H9 (cell line): ENCODE results near the gene COMMD10. TPM values are rescaled to one million over a fixed set of nuclear protein-coding genes. Genes with fewer than 3 reads are reported as not detected.

Experiments used
- DNase-seq: peaks from one replicate; pipeline ENCODE4 v3.0.0-alpha.2; 2017
- H2AFZ ChIP-seq: one replicate; pipeline ENCODE4 v1.6.1; 2013; ENCODE audit warnings: mild to moderate bottlenecking, low read length, control low read depth, moderate library complexity
- H2AK5ac ChIP-seq: 2 replicates; pipeline ENCODE4 v1.6.1; 2013; ENCODE audit warnings: low read length, control low read depth, mixed read lengths; ENCODE audit not compliant: insufficient read length
- H2BK120ac ChIP-seq: one replicate; pipeline ENCODE4 v1.6.1; 2013; ENCODE audit warnings: low read depth, mild to moderate bottlenecking, low read length, control low read depth, inconsistent platforms; ENCODE audit not compliant: poor library complexity, severe bottlenecking
- H2BK12ac ChIP-seq: 2 replicates; pipeline ENCODE4 v1.6.1; 2013; ENCODE audit warnings: low read length, control low read depth, mixed read lengths, low read depth; ENCODE audit not compliant: insufficient read length
- H2BK15ac ChIP-seq: 2 replicates; pipeline ENCODE4 v1.6.1; 2013; ENCODE audit warnings: low read depth, low read length, control low read depth
- H2BK20ac ChIP-seq: one replicate; pipeline ENCODE4 v1.6.1; 2013; ENCODE audit warnings: low read depth, mild to moderate bottlenecking, low read length, control low read depth, inconsistent platforms; ENCODE audit not compliant: poor library complexity, severe bottlenecking
- H2BK5ac ChIP-seq: 2 replicates; pipeline ENCODE4 v1.6.1; 2013; ENCODE audit warnings: low read length, control low read depth, mixed read lengths; ENCODE audit not compliant: insufficient read length
- H3K14ac ChIP-seq: 2 replicates; pipeline ENCODE4 v1.6.1; 2013; ENCODE audit warnings: low read length, control low read depth; ENCODE audit not compliant: insufficient read depth
- H3K18ac ChIP-seq: 2 replicates; pipeline ENCODE4 v1.6.1; 2013; ENCODE audit warnings: low read depth, mild to moderate bottlenecking, mixed read lengths, low read length, control low read depth; ENCODE audit not compliant: insufficient read length
- H3K23ac ChIP-seq: 2 replicates; pipeline ENCODE4 v1.6.1; 2013; ENCODE audit warnings: low read length, control low read depth, mixed read lengths, low read depth; ENCODE audit not compliant: insufficient read length
- H3K23me2 ChIP-seq: 2 replicates; pipeline ENCODE4 v1.6.1; 2013; ENCODE audit warnings: low read depth, mild to moderate bottlenecking, mixed read lengths, low read length, control low read depth; ENCODE audit not compliant: insufficient read length, poor library complexity, severe bottlenecking
- H3K27ac ChIP-seq: 2 replicates; pipeline ENCODE4 v1.5.1; 2013; ENCODE audit warnings: low read length, control low read depth, mixed read lengths, low read depth; ENCODE audit not compliant: insufficient read length
- H3K27me3 ChIP-seq: 2 replicates; pipeline ENCODE4 v1.6.1; 2013; ENCODE audit warnings: low read length, control low read depth, inconsistent platforms; ENCODE audit not compliant: insufficient read depth
- H3K4ac ChIP-seq: 2 replicates; pipeline ENCODE4 v1.6.1; 2013; ENCODE audit warnings: low read depth, mild to moderate bottlenecking, control low read depth, inconsistent platforms, low read length, moderate library complexity
- H3K4me1 ChIP-seq: 2 replicates; pipeline ENCODE4 v1.6.1; 2013; ENCODE audit warnings: low read length, control low read depth, inconsistent platforms; ENCODE audit not compliant: insufficient read depth
- H3K4me2 ChIP-seq: 2 replicates; pipeline ENCODE4 v1.6.1; 2013; ENCODE audit warnings: low read length, control low read depth, mixed read lengths; ENCODE audit not compliant: insufficient read length, insufficient read depth
- H3K56ac ChIP-seq: 2 replicates; pipeline ENCODE4 v1.6.1; 2013; ENCODE audit warnings: low read depth, mild to moderate bottlenecking, mixed read lengths, low read length, control low read depth; ENCODE audit not compliant: insufficient read length
- H3K79me1 ChIP-seq: 2 replicates; pipeline ENCODE4 v1.6.1; 2013; ENCODE audit warnings: low read depth, mild to moderate bottlenecking, moderate library complexity, low read length, control low read depth, inconsistent platforms; ENCODE audit not compliant: insufficient read depth, poor library complexity, severe bottlenecking
- H3K79me2 ChIP-seq: 2 replicates; pipeline ENCODE4 v1.6.1; 2013; ENCODE audit warnings: low read length, control low read depth, inconsistent platforms; ENCODE audit not compliant: insufficient read depth
- H3K9ac ChIP-seq: 2 replicates; pipeline ENCODE4 v1.6.1; 2013; ENCODE audit warnings: low read length, control low read depth, mixed read lengths; ENCODE audit not compliant: insufficient read length; ENCODE audit errors: extremely low read depth
- H3K9me3 ChIP-seq: one replicate; pipeline ENCODE4 v1.6.1; 2013; ENCODE audit warnings: low read depth, low read length, inconsistent platforms; ENCODE audit not compliant: control insufficient read depth
- H3T11ph ChIP-seq: one replicate; pipeline ENCODE4 v1.6.1; 2013; ENCODE audit warnings: mild to moderate bottlenecking, low read length, control low read depth, inconsistent platforms
- H4K20me1 ChIP-seq: one replicate; pipeline ENCODE4 v1.6.1; 2013; ENCODE audit not compliant: control insufficient read depth, insufficient read length, insufficient read depth
- H4K5ac ChIP-seq: 2 replicates; pipeline ENCODE4 v1.6.1; 2013; ENCODE audit warnings: low read depth, mild to moderate bottlenecking, mixed read lengths, low read length, control low read depth; ENCODE audit not compliant: insufficient read length
- H4K8ac ChIP-seq: replicated peaks from 2 replicates; pipeline ENCODE4 v1.6.1; 2013; ENCODE audit warnings: low read length, control low read depth, mixed read lengths, low read depth; ENCODE audit not compliant: insufficient read length
- H4K91ac ChIP-seq: 2 replicates; pipeline ENCODE4 v1.6.1; 2013; ENCODE audit warnings: low read depth, mild to moderate bottlenecking, moderate library complexity, mixed read lengths, low read length, control low read depth; ENCODE audit not compliant: insufficient read length
- H3K27ac Mint-ChIP-seq, 3 experiments: 2 replicates in 2 of 3; 3 replicates in 1 of 3; pipeline ENCODE4 v1.8.0; 2020 to 2021; ENCODE audit warnings: mixed read lengths in 3 of 3, mild to moderate bottlenecking in 1 of 3, moderate library complexity in 1 of 3
- H3K27me3 Mint-ChIP-seq: 2 replicates; pipeline ENCODE4 v1.8.0; 2021; ENCODE audit warnings: low read depth, mild to moderate bottlenecking, moderate library complexity, mixed read lengths
- H3K36me3 Mint-ChIP-seq, 3 experiments: 2 replicates in 2 of 3; 3 replicates in 1 of 3; pipeline ENCODE4 v1.8.0; 2020 to 2021; ENCODE audit warnings: low read depth in 3 of 3, mixed read lengths in 3 of 3; ENCODE audit not compliant: insufficient read depth in 1 of 3
- H3K4me1 Mint-ChIP-seq, 2 experiments: 2 replicates each; pipeline ENCODE4 v1.8.0; 2020; ENCODE audit warnings: mixed read lengths in 2 of 2
- H3K4me3 Mint-ChIP-seq, 2 experiments: 2 replicates in 1 of 2; 3 replicates in 1 of 2; pipeline ENCODE4 v1.8.0; 2020 to 2021; ENCODE audit warnings: mild to moderate bottlenecking in 2 of 2, mixed read lengths in 2 of 2, moderate library complexity in 1 of 2
- H3K9me3 Mint-ChIP-seq, 2 experiments: 2 replicates in 1 of 2; 3 replicates in 1 of 2; pipeline ENCODE4 v1.8.0; 2020; ENCODE audit warnings: mild to moderate bottlenecking in 2 of 2, mixed read lengths in 2 of 2, moderate library complexity in 1 of 2
- CTCF ChIP-seq: fragments of 200-600 bp; sonication (generic); conservative IDR thresholded peaks from 3 replicates; pipeline ENCODE4 v1.8.0; 2021; ENCODE audit warnings: antibody characterized with exemption, mild to moderate bottlenecking
- WGBS: extraction: QIAGEN DNeasy Blood & Tissue Kit; methylation state at CpG from one replicate; pipeline ENCODE4 v1.1.7; 2013; ENCODE audit warnings: missing lambda C conversion rate, low lambda C conversion rate, mixed read lengths; ENCODE audit not compliant: insufficient read length; ENCODE audit errors: extremely low coverage; 5-methylcytosine and 5-hydroxymethylcytosine counted together
- total RNA-seq: library from RNA; stranded (reverse); gene quantifications from 2 replicates; pipeline ENCODE4 v1.2.1, GENCODE V29; 2021

COMMD10 gene
- total RNA-seq, 1 experiment from 2014 or later, result 33.9 TPM

- H4K5ac ChIP-seq, result no peak overlapping the region
- Mint-ChIP-seq H3K27ac (no peak overlapping the region), H3K9me3 (peaks cover 15 to 19% of the 10 kb centered on the region in 2 experiments; a peak in 4 of 5 replicates), H3K27me3 (no peaks in the 10 kb centered on the region; the same call in 1 of the 2 replicates), H3K4me1 (peaks cover 11 to 12% of the 10 kb centered on the region in 2 experiments), H3K4me3 (no peak overlapping the region), H3K36me3 (peaks cover 0 to 17% (median 0%) of the 10 kb centered on the region in 3 experiments; a peak in 2 of 7 replicates)
- no peak overlapping the region for H3K56ac ChIP-seq
- no peaks in the 10 kb centered on the region for H3K27me3 ChIP-seq
- H3K23ac ChIP-seq, result no peak overlapping the region
- H2BK12ac ChIP-seq, result no peak overlapping the region
- no peaks in the 10 kb centered on the region for H3K79me1 ChIP-seq
- H3K9ac ChIP-seq, result no peak overlapping the region
- H3K9me3 ChIP-seq, result no peaks in the 10 kb centered on the region
- no peak overlapping the region for H3K18ac ChIP-seq
- no peak overlapping the region for H4K8ac ChIP-seq
- H3K27ac ChIP-seq, result no peak overlapping the region
- TF ChIP-seq CTCF, result no peak
- H3K4me2 ChIP-seq, result no peak overlapping the region
- H3K4me1 ChIP-seq, result no peaks in the 10 kb centered on the region
- no CpG with 5 or more reads among the region's 2 CpGs for WGBS
- H4K91ac ChIP-seq, result no peak overlapping the region
- DNase-seq, result no peak
- no peak overlapping the region for H2AK5ac ChIP-seq
- no peak overlapping the region for H2BK20ac ChIP-seq
- H3K79me2 ChIP-seq, result no peaks in the 10 kb centered on the region
- H3T11ph ChIP-seq, result no peak overlapping the region
- H2BK5ac ChIP-seq, result no peak overlapping the region
- no peaks in the 10 kb centered on the region for H4K20me1 ChIP-seq
- H3K23me2 ChIP-seq, result no peaks in the 10 kb centered on the region
- H2BK15ac ChIP-seq, result no peak overlapping the region
- H2AFZ ChIP-seq, result no peak overlapping the region
- H2BK120ac ChIP-seq, result no peak overlapping the region
- no peak overlapping the region for H3K14ac ChIP-seq
- no peak overlapping the region for H3K4ac ChIP-seq
Measured at GRCh38 chr5:116340799-116341198, 256.0 kb downstream of the COMMD10 start.

Other genes with a start within 250 kb of the COMMD10 start
- 46.3 and 52.9 TPM in 2 replicates for gene ATG12, start 243.5 kb upstream of the COMMD10 start, total RNA-seq
- 74.5 and 78.4 TPM in 2 replicates for gene AP3S1, start 243.1 kb upstream of the COMMD10 start, total RNA-seq
- gene LVRN, start 122.5 kb upstream of the COMMD10 start, total RNA-seq, result 0.07 and 0.09 TPM in 2 replicates
- gene ARL14EPL, start 52.6 kb upstream of the COMMD10 start, total RNA-seq, result not detected in 2 replicates